GM19452 (cell line): ENCODE data around the gene FMOD.
A peak's percentile ranks its signal among the peaks of the same experiment; 100 is the strongest.

ENCODE experiments used
- ATAC-seq: cut with Tn5 transposase; IDR thresholded peaks from one replicate; pipeline ENCODE4 v1.9.1; 2021; ENCODE audit not compliant: unreplicated experiment

The FMOD gene

GRCh38 chr1:203361945-203362719, 11.2 kb upstream of the FMOD start:
- no peak for ATAC-seq

DNA sequence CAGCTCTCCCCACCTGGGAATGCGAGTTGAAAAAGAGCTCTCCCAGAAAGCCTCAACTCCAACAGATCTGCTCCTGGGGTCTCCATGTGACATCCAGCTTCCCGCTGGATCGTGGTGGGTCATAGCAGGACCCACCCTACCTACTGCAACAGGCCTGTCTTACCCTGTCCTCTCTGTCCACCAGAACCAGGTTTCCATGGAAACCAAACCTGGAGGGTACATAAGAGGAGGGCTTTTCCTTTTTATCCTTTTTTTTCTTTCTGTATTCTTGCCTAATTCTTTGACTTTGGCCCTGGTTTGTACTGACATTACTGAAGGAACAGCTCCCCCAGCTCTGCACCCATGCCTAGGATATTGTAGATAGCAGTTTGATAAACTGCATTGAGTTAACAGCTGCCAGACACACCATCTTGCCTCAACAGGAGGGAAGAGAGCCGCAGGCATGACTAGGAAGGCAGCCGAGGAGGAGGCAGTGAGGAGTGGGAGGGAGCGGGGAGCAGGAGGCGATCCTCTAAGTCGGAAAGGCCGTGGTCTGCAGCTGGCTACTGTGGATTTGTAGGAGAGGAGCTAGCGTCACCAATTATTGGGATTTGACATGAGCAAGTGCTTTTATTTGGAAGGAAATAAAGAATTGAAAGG, 9.7 kb upstream of the FMOD start:
- ATAC-seq = no peak

DNA sequence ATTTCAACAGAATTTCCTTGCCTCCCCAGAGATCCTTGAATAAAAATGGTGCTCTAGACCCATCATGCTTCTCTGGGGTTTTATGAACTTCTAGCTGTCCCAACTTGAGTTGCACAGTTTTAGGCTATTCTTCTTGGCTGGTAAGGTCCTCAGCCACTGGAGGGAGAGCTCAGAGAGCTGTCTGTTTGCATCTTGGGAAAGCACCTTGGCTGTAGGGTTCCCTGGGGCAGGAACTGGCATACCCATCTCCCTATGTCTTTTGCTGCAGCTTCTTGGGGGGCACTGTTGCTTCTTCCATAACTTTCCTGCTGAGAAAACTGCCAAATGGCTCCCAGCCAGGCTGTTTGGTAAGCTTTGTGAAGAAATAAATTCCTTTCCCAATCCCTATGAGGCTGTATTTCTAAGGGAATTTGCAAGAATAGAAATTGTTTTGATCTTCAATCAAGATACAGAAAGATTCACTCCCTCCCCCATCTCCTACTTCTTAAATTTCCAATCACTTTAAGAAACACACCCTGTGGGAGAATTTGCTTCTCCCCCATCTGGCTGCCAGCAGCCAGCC, 8.2 kb upstream of the FMOD start:
- ATAC-seq = no peak

DNA sequence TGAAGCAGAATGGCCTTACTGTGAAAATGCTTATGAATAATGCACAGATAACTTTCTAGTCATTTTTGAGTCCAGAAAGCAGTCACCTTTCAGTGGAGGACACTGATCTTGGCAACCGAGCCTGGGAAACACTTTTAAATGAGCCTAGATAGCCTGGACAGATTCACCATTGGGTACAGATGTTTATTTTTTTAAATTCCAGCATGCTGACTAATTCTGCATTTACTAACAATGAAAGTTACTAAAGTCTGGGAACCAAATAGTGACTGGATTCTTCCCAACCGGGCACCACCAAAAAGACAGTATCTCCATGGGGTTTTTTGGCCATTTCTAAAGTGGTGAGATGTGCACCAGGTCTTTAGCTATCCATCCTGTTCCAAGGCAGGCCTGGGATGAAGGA, 3.3 kb upstream of the FMOD start:
- no peak for ATAC-seq

DNA sequence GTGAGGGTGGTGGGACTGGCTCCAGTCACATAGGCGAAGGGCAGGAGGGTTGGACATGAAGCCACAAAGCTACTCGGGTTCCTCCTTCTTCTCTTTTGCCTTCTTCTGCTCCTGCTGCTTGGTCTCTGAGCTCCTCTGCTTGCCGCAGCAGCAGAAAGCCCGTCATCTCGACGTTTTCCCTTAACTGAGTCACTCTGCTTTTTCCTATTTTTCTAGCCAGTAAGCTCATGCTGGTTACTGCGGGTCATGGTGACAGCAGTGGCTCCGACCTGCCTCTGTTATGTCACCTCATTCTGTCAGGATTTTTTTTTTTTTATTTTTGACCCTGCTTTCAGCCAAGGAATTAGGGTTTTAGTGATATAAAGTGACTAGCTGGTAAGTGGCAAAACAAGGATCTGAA, 2.6 kb upstream of the FMOD start:
- no peak for ATAC-seq

DNA sequence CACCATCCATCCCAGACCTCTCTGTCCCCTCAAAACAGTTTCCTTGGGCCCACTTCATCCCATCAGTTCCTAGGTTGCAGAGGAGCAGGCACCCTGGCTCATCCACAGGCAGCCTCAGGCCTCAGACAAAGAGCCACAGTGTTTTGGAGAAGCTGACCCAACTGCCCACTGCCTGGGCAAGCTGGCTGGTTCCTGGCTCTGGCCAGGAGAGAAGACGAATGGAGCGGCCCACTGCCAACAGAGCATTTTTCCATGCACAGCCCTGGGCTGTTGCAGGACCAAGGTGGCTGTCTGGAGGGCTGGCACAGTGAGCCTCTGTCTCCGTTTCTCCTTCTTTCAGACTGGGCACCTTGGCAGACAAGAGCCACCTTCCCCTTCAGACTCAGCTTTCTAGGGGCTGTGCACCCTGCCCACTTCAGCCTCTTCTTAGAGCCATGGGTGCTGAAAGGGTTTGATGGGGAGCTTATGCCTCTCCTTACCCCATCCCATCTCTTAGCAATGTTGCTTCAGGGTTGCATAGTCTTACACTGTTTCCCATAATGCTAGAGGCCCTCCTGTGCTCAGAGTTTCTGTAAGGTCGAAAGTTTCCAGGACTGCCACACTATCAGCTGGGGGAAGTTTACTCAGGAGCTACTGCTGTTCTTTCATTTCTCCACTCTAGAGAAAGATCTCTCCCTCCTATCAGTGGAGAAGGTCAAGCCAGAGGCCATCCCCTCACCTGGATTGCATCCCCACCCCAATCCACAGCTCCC, 973 bp downstream of the FMOD start:
- ATAC-seq = no peak

- ATAC-seq = no peak
Measured at GRCh38 chr1:203349166-203349565, 1.8 kb downstream of the FMOD start.

DNA sequence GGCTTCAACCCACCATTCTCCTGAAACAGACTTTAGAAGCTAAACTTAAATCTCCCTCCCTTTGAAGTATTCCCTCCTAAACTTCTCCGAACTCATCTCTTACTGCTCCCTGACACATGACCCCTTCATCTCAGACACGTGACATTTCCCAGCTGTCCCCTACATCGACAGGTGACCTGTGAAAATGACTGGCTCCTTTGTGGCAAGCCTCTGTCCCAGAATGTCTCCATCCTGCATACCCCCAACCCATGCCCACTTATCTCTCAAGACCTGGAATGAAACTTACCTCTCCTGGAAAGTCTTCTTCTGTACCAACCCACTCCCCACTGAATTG, 4.2 kb downstream of the FMOD start:
- no peak for ATAC-seq

GRCh38 chr1:203346060-203346768, 4.7 kb downstream of the FMOD start:
- ATAC-seq = no peak

DNA sequence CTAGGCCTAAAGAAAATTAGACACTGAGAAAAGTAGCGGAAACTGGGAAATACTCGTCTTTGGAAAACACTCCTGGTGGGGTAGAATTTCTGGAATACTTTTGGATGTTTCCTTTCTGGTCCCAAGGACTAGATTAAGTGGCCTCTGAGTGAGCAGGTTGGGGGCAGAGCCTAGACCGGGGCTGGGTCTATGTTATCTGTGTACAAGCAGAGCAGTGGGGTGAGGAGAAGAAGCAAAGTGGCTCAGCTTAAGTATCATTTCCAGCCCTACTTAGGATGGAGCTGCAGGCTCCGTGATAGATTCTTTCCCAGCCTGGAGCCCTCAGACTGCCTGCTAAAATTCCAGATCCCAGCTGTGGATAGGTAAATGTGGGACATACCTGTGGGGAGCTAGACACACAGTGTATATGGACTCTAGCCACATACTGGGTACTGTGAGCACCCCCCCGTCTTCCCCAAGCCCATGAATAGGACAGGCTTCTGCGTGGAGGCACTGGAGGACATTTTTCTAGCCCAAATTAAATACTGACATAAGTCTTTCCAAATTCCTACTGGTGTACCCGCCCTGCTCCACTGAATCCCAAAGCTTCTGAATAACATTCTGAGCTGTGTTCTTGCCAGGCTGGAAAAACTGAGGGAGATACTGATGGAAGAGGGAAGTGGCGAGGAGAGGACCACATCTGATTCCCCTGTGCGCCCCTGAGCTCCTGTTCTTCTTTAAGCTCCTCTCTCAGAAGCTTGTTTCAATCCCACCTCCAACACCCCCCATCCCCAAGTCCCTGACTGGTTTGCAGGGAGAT, 6.8 kb downstream of the FMOD start:
- no peak for ATAC-seq

DNA sequence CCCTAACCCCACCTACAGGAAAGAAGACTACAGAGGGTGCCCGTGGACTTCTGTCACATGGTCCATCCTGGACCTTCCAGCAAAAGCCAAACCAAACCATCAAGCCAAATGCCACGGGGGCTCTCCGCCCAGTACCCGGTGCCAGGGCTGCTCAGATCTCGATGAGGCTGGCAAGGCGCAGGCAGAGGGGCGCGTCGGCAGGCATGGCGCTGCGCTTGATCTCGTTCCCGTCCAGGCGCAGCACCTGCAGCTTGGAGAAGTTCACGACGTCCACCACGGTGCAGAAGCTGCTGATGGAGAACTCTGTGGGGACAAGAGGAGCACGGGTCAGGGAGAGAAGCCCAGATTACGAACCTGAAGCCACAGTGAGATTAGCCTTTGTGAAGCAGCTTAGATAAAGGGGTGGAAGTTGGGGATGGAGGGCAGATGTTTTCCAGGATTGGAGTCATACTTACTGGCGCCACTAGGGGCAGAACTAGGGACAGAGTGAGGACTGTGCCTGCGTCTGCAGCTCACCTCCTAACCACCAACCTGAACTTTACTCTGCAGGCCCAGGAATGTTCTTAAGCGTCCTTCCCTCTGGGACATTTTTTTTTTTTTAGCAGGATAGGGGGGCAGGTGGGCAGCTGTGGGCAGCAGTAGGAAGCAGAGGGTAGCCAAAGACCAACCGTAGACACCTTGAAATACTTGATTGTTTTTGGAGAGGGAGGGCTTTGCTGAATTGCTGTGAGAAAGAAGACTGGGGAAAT, 8.6 kb downstream of the FMOD start:
- ATAC-seq = no peak

DNA sequence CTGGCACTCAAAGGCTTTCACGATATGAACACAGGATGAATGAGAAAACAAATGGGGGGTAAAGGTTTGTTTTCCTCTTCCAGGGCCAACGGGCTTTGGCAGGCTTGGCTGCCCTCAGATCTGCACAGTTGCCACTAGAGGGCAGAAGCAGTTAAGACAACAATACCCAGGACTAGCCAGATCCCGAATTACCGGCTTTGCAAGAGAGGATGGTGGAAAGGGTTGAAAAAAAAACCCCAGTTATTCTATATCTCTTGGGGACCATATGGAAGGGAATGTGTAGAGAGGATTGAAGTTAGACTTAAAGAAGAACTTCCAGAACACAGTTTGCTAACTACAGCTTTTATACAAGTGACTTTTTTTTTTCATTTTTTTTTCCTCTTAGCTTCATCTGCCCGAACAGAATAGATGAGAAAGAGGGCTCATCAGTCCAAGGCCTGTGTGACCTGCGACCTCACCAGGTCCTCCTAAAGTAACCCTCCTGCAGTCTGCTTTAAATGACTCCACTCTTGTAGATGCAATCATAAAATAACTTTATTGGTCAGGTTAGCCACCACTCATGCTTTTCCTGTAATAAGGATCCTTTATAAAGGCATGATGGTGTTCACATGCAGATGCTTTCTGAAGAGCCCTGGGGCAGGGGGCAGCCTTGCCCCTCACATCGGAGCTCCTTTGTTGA, 10.7 kb downstream of the FMOD start:
- ATAC-seq = no peak

GRCh38 chr1:203338335-203339036, 12.4 kb downstream of the FMOD start:
- ATAC-seq = no peak

- no peak for ATAC-seq
Measured at GRCh38 chr1:203336097-203336496, 14.8 kb downstream of the FMOD start.

GRCh38 chr1:203335503-203335902, 15.4 kb downstream of the FMOD start:
- ATAC-seq = no peak

DNA sequence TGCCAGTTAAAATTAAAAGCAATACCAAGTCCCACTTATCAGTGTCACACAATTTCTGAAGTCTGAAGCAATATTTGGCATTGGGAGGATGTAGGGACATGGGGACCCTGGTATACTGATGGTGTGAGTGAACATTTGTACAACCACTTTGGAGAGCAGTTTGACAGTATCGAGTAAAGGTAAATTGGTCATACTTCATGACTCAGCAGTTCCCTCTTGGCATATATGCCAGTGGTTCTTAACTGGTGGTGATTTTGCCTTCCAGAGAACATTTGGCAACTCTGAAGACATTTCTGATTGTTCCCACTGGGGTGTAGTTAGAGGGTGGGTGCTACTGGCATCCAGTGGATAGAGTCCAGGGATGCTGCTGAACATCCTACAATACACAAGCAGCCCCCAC, 19.7 kb downstream of the FMOD start:
- no peak for ATAC-seq

GRCh38 chr1:203328714-203329122, 22.2 kb downstream of the FMOD start:
- ATAC-seq = no peak

DNA sequence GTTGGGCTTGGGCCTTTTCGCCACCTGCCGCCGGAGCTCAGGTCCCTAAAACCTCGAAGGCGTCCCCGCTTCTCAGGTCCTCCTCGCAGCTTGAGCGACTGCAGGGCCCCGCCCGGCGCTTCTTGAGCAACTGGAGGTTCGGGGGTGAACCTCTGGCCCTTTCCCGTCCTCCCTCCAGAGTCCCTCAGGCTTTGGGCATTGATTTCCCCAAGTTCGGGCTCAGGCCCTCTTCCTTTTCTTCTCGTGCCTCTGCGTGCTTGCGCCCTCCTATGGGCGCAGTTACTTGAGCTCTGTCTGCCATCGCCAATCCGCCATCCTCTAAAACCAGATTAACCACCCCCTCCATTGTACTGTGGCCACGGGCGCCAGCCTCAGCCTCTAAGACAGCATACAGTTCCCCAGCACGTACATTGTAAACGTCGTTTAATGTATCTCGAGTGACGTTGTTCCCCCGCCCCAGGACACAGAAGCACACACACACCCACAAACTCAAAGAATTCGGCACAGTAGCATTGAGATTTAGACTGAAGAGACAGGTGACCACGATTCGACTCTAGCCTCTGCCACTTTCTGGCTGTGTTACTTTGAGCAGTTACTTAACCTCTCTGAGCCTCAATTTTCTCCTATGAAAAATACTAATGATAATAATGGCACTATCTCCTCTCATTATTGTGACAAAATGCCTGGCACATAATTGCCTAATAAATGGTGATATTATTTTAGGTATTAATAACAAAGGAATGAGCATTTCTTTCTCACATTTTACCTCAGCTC, 23.1 kb downstream of the FMOD start:
- ATAC-seq = peak; percentile 13
